HG02759 (cell line): ENCODE measurements around the gene EVPL.
"Not testable (repeated sequence)": the region's sequence is repeated elsewhere in the genome, so short reads cannot be mapped to it uniquely, and the experiment has no call there.

Experiments
- ATAC-seq: cut with Tn5 transposase; IDR thresholded peaks from one replicate; pipeline ENCODE4 v1.9.1; 2021; ENCODE audit warnings: mild to moderate bottlenecking, moderate library complexity; ENCODE audit not compliant: unreplicated experiment

EVPL gene

GRCh38 chr17:76048711-76049110, 21.6 kb upstream of the EVPL start:
- ATAC-seq, result no peak

- ATAC-seq, result no peak
Measured at GRCh38 chr17:76048025-76048605, 21.0 kb upstream of the EVPL start.

GRCh38 chr17:76046064-76046463, 19.0 kb upstream of the EVPL start:
- ATAC-seq, result no peak

- ATAC-seq, result not testable (repeated sequence)
Measured at GRCh38 chr17:76044475-76045007, 17.4 kb upstream of the EVPL start.

GRCh38 chr17:76042868-76043267, 15.8 kb upstream of the EVPL start:
- not testable (repeated sequence) for ATAC-seq

GRCh38 chr17:76040376-76040775, 13.3 kb upstream of the EVPL start:
- no peak for ATAC-seq

- no peak for ATAC-seq
Measured at GRCh38 chr17:76039121-76039520, 12.0 kb upstream of the EVPL start.

GRCh38 chr17:76038050-76038449, 10.9 kb upstream of the EVPL start:
- ATAC-seq, result no peak

GRCh38 chr17:76036497-76037261, 9.6 kb upstream of the EVPL start:
- ATAC-seq, result no peak

- no peak for ATAC-seq
Measured at GRCh38 chr17:76034428-76035350, 7.6 kb upstream of the EVPL start.

GRCh38 chr17:76033139-76033538, 6.0 kb upstream of the EVPL start:
- ATAC-seq, result no peak

- ATAC-seq, result no peak
Measured at GRCh38 chr17:76032780-76033108, 5.6 kb upstream of the EVPL start.

- no peak for ATAC-seq
Measured at GRCh38 chr17:76032073-76032779, 5.1 kb upstream of the EVPL start.

- no peak for ATAC-seq
Measured at GRCh38 chr17:76026714-76027158, 370 bp downstream of the EVPL start.

GRCh38 chr17:76025294-76025693, 1.8 kb downstream of the EVPL start:
- ATAC-seq, result no peak

GRCh38 chr17:76024353-76024752, 2.8 kb downstream of the EVPL start:
- ATAC-seq, result no peak

GRCh38 chr17:76023900-76024237, 3.2 kb downstream of the EVPL start:
- ATAC-seq, result no peak

- ATAC-seq, result no peak
Measured at GRCh38 chr17:76022973-76023899, 3.9 kb downstream of the EVPL start.

- ATAC-seq, result no peak
Measured at GRCh38 chr17:76022285-76022684, 4.8 kb downstream of the EVPL start.
